Stimulated activated CD8-positive, alpha-beta memory T cell treated with anti-CD3 and anti-CD28 coated beads, Interleukin-4, amount 100 ng/mL, for 1 hour (primary cell): ENCODE data around the gene WDR86.

Source experiments
- DNase-seq, 2 donors: peaks; one replicate each; pipeline ENCODE4 v3.0.0-alpha.2; 2020; ENCODE audit warnings: low read depth in 2 of 2, low spot score in 1 of 2

Gene WDR86

GRCh38 chr7:151380199-151381097, 29.4 kb downstream of the WDR86 start:
- DNase-seq: no peak

DNA sequence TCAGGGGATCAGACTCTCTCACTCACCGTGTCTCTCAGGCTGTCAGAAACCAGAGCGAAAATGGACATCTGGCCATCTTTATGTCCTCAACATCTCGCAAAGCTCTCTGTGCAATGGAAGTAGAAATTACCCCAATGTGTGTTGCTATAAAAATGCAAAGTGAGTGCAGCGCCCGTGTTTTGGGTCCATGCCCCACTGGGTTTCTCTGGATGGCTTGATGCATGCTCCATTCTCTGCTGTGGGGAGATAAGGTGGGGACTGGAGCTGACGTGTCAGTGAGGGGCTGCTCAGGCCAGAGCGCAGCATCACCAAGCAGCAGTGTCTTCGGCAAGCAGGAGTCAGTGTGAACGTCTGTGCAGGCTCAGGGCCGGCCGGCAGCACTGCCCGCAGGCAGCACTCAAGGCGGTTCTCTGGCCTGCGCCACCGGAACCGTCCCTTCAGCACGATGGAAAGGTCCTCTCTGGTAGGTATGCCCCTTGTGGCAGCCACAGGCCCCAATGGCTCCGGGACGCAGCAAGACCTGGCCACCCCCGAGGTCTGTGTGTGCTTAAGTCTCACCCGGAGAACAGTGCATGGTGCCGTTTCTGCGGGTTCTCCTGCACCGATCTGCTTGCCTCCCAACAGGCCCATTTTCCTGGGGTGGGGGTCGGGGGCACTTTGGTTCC, 30.2 kb downstream of the WDR86 start:
- no peak for DNase-seq

DNA sequence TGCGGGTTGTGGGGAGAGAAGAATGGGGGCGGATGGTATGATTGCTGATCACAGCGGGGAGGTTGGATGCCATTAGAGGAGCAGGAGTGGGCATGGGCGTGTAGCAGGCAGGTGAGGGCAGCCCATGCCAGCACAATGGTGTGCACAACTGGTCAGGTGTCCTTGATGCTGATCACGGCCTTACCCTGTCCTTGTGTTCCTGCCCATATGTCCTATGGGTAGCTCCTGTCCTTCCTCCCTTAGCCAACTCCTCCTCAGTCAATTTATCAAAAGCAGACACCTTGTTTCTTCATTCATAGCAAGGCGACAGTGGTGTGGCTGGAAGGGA, 30.7 kb downstream of the WDR86 start:
- DNase-seq: no peak

DNA sequence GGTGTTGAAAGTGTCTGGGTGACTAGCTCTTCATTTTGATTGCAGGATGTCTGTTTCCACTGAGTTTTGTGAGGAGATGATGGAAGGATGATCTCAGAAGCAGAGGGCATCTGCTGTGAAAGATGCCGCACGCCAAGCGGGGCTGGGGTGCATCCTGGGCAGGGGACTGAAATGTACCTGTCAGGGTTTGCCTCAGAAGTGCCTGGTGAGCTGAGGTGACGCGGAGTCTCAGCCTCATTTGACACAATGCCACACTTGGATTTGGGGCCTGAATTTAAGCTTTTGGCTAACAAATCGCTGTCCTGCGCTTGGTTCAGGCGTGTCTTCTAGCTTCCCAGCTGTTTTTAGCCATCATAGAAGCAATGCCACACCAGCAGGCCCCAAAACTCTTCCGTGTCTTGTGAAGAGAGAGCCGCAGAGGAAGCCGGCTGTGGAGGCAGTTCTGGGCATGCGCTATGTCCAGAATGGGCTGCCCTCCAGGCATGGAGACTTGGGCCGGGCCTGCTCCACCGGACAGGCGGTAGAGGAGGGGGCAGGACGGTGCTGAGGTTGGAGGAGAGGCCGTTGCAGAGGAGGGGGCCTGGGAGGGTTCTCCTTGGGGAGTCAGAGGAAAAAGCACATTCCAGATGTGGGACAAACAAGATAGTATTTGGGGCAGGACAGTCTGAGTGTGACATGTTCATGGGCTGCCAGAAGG, 31.2 kb downstream of the WDR86 start:
- no peak for DNase-seq

DNA sequence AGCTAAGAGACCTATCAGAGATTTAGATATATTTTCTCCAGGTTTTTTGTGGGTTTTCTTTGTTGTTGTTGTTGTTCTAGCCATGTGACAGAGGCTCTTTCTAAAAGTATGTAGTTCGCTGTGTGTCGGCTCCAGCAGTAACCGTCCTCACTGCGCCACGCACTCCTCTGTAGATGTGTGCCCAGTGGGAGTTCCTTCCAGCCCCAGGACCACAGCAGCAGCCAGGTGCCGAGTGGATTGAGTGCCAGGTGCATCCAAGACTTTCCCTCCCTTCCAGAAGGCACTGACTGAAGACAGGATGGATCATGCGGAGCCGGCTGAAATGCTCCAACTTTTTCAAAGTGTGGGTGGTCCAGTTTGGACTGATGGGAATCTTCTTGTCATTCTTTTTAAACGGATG, 31.8 kb downstream of the WDR86 start:
- no peak for DNase-seq

GRCh38 chr7:151377406-151377805, 32.4 kb downstream of the WDR86 start:
- DNase-seq: no peak

- no peak for DNase-seq
Observed at GRCh38 chr7:151376218-151376902, 33.5 kb downstream of the WDR86 start.

GRCh38 chr7:151375530-151376217, 34.2 kb downstream of the WDR86 start:
- DNase-seq: no peak

DNA sequence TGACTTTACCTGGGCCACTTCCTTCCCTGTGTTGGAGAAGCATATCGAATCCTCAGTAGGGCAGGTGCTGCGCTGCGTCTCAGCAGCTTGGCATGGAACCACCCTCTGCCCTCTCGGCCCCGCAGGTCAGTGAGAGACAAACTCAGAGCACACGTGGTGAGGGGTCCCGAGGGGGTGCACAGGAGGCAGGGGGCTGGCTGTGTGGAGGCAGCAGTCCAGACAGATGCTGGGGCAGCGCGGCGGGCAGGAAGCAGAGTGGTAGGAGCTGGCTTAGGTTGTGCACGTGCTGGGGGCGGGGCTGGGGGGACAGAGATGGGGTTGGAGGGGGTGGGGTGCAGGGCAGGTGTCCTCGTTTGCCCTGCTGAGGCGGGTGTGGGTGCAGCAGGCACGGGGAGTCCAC, 35.1 kb downstream of the WDR86 start:
- no peak for DNase-seq

DNA sequence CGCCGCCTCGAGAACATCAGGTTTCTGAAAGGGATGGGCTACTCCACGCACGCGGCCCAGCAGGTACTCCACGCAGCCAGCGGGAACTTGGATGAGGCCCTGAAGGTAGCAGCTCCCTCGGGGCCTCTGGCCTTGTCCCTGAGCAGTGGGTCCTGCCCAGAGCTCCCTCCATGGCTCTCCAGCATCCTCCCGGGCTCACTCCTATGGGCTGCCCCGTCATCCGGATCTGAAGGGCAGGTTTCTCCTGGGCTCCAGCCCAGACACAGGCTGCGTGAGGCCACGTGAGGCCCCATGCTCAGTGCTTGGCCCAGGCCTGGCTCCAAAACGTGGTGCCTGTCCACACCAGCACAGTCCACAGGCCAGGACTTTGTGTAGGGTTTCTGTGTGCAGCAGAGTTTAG, 35.7 kb downstream of the WDR86 start:
- no peak for DNase-seq

DNA sequence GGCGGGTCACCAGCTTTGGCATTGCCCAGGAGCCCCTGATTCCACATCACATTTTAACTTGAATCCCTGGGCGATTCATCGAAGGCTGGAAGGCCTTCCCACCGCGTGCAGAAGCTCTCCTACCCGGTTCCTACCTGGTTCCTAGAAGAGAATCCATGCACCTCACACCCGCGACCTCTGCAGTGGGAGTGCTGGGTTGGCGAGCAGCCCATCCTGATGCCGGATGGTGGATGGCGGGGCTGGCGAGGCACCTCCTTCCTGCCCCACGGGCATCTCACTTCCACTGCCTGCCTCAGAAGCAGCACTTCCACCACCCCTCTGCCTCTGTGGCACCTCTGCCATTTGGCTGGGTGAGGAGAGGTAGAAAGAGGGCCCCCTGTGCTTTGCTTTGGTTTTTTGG, 36.2 kb downstream of the WDR86 start:
- DNase-seq: no peak

DNA sequence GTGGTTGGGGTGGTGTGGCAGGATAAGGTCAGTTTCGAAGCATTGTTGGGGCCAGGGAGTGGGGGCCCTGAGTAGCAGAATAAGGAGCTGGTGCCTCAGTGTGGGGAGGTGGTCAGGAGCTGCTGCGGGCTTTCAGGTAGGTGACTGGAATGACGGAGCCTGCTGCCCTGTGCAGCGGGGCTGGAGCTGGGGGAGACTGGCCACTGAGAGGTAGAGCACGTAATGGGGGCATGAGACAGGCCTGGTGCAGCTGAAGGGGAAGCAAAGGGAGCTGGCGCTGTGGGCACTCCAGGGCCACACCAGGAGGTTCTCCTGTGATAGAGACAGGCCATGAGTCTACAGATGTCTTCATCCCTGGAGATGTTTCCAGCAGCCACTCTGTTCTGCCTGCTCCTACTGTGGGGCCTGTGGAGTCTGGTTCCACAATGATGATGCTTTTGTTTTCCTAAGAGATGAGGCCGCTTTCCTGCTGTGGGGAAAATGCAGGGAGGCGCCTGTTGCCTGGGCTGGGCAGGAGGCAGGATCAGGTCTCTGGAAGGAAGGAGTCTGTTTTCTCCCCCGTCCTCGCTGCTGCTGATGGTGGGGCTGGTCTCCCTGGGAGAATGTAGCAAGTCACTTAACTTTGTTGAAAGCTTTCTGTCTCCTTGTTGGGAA, 37.1 kb downstream of the WDR86 start:
- DNase-seq: no peak

DNA sequence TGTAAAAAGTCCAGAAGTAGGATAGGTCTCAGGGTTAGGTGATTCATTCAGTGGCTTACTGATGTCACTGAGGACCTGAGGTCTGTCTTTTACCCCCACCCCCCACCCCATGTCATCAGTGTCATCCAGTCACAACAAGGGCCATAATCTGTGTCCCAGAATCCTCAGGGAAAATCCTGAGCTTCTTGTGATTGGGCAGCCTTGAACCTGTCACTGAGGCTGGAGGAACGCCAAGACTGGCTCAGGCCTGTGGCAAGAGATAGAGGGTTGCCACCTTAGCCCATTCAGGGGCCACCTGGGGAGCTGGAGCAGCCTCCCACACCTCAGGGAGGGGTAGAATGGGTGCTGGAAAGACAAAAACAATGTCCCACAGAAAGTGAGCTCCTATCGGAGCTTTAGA, 38.6 kb downstream of the WDR86 start:
- no peak for DNase-seq

DNA sequence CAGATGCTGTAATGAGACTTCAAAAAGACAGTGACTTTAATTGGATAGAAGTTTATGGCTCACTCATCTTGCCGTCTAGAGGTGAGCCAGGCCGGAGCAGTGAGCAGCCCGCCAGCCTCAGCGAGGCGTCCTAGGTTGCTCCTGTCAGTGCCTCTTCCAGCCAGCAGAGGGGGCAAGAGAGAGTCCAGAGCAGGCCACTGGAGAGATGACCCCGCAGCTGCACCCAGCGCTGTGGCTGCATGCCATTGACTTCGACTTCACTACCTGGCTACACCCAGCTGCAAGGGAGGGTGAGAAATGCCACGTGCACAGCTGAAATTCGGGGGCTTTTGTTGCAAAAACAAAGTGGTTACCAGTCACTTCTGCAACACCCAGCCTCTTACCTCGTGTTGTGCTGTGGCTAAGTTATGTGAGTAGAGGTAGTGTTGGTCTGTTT, 41.7 kb downstream of the WDR86 start:
- DNase-seq: peak; percentile 52 to 59

GRCh38 chr7:151367284-151367683, 42.6 kb downstream of the WDR86 start:
- no peak for DNase-seq

GRCh38 chr7:151366880-151367222, 43.0 kb downstream of the WDR86 start:
- no peak for DNase-seq

DNA sequence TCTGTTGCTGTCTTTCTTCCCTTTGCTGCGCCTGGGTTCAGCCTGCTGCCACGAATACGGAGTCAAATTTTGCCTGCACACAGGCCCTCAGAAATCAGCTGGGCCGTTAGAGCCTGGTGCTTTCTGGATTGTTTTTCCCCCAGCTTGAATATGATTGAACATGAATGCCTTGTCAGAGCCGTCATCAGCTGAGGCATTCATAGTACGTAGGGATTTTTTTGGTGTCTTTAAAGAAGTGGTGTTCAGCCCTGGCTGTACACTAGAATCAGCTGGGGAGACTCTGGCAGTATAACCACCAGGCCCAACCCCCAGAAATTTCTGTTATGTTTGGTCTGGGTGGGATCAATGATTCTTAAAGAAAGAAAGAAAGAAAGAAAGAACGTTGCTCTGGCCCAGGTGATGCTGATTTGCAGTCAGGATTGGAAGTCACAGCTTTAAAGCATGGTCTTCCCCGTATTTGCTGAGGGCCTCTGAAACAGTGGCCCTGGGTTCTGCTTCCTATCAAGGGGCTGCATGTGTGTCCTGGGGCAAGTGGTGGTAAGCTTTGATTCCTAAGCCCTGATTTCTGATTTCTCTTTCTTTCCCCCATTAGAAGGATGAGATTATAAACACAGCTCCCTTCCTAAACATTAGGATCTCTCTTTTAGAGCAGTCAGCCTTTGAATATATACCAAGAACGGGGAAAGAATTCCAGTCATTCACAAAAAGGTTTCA, 43.5 kb downstream of the WDR86 start:
- DNase-seq: no peak

DNA sequence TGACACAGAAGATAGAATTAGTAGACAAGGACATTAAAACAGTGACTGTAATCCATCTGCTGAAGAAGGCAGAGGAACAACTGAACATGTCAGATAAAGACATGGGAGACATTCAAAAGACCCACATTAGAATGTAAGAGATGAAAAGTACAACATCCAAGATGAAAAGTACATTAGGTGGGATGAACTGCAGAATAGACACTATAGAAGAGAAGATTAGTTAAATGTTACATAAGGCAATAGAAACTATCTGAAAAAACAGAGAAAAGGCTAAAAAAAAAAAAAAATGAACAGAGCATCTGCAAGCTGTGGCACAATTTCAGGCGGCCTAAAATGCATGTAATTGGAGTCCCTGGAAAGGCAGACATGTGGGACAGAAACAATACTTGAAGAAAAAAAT, 46.7 kb downstream of the WDR86 start:
- DNase-seq: no peak

DNA sequence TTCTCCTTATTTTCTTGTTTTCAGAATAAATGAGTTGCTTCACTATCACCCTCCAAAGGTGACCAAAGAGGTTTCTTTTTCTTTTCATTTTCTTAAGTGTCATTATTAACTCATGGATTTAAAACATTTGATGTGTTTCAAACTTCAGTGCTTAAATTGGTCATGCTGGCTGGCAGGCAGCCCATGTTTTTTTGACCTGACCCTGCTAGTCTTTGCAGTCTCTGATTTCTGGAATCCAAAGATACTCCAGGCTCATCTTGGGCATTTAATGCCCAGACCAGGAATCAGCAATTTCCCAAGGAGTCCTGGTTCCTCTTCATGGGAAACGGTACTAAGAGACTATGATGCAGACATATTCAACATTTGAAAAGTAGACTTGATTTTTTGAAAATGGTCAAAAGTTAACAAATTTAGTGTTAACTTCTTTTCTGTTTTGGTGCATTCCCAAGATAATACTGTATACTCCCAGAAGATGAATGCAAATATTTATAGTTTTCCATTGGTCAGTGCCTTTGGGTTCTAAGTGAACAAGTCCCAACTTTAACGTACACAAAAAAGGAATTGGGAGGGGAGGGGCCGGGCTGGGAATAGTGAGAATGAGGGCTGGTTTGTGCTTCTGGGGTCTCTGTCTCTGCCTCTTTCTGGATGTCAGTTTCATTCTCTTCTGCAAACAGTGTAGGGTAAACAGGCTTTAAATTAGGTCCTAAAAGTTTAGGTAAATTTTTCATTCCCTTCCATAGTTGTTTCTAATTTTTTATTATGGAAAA, 48.5 kb downstream of the WDR86 start:
- DNase-seq: no peak
